ENCODE data around the gene C6orf118. TPM values are rescaled to one million over a fixed set of nuclear protein-coding genes. Genes with fewer than 3 reads are reported as not detected.

Gene C6orf118
- total and polyA plus RNA-seq, 9 of the 15 experiments (the other 6 are each of a cell fraction or from before 2014, with no cell fraction given) = not detected

- no peak for TF ChIP-seq NONO (IDR thresholded peaks at IDR 0.05; ENCODE audit: low read depth in 2 of 2, low read length in 1 of 2)
- TF ChIP-seq ZKSCAN3 (CRISPR knock-in tag; IDR thresholded peaks at IDR 0.05) = no peak
- no peak for TF ChIP-seq DIDO1 (tag; IDR thresholded peaks at IDR 0.05; ENCODE audit: low read depth)
- no peak for TF ChIP-seq SRSF9 (IDR thresholded peaks at IDR 0.05; ENCODE audit: borderline replicate concordance, low read depth, low read length)
- TF ChIP-seq, protein P1, sequence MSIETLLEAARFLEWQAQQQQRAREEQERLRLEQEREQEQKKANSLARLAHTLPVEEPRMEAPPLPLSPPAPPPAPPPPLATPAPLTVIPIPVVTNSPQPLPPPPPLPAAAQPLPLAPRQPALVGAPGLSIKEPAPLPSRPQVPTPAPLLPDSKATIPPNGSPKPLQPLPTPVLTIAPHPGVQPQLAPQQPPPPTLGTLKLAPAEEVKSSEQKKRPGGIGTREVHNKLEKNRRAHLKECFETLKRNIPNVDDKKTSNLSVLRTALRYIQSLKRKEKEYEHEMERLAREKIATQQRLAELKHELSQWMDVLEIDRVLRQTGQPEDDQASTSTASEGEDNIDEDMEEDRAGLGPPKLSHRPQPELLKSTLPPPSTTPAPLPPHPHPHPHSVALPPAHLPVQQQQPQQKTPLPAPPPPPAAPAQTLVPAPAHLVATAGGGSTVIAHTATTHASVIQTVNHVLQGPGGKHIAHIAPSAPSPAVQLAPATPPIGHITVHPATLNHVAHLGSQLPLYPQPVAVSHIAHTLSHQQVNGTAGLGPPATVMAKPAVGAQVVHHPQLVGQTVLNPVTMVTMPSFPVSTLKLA (conservative IDR thresholded peaks at IDR 0.05) = no peak
- no peak for TF ChIP-seq U2AF2 (optimal IDR thresholded peaks at IDR 0.05; ENCODE audit: low read depth, low read length)
- TF ChIP-seq ZNF282 (CRISPR knock-in tag; IDR thresholded peaks at IDR 0.05) = no peak
- TF ChIP-seq, protein P2, sequence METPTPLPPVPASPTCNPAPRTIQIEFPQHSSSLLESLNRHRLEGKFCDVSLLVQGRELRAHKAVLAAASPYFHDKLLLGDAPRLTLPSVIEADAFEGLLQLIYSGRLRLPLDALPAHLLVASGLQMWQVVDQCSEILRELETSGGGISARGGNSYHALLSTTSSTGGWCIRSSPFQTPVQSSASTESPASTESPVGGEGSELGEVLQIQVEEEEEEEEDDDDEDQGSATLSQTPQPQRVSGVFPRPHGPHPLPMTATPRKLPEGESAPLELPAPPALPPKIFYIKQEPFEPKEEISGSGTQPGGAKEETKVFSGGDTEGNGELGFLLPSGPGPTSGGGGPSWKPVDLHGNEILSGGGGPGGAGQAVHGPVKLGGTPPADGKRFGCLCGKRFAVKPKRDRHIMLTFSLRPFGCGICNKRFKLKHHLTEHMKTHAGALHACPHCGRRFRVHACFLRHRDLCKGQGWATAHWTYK (CRISPR knock-in tag; IDR thresholded peaks at IDR 0.05) = no peak
- TF ChIP-seq NCOR1 (IDR thresholded peaks at IDR 0.05) = no peak
- TF ChIP-seq MIER1 (IDR thresholded peaks at IDR 0.05; ENCODE audit: low read depth) = no peak
- no peak for TF ChIP-seq ERF (CRISPR knock-in tag; IDR thresholded peaks at IDR 0.05)
- TF ChIP-seq KDM4B (IDR thresholded peaks at IDR 0.05; ENCODE audit: borderline replicate concordance in 2 of 2, low read depth in 1 of 2) = no peak
- no peak for TF ChIP-seq SLC30A9 (CRISPR knock-in tag; IDR thresholded peaks at IDR 0.05)
- Histone ChIP-seq H3K4me3 (no peak overlapping the region), H3K4me1 (replicated peaks in 1 of 2; ENCODE audit: control insufficient read depth in 2 of 2, insufficient read depth in 2 of 2, low read length in 2 of 2) (no peaks in the 10 kb centered on the region), H3K9me1 (ENCODE audit: control insufficient read depth, insufficient read depth, low read length) (no peaks in the 10 kb centered on the region), H3K4me2 (ENCODE audit: insufficient read depth, low read length) (no peak overlapping the region), H3K9me3 (replicated peaks; ENCODE audit: control insufficient read depth, insufficient read depth, low read depth, low read length) (peaks cover 3% of the 10 kb centered on the region; the same call in 1 of the 2 replicates), H3K79me2 (ENCODE audit: control insufficient read depth, insufficient read depth, low read length) (no peaks in the 10 kb centered on the region), H3K36me3 (ENCODE audit: control insufficient read depth, insufficient read depth, low read length) (no peaks in the 10 kb centered on the region), H3K27me3 (ENCODE audit: control insufficient read depth in 2 of 2, insufficient read depth in 2 of 2, low read length in 2 of 2) (no peaks in the 10 kb centered on the region), H3K27ac (ENCODE audit: extremely low read depth, low read depth, low read length) (no peak overlapping the region), H3K9ac (ENCODE audit: insufficient read depth in 1 of 2, low read depth in 2 of 2, low read length in 2 of 2) (no peak overlapping the region), H2AFZ (ENCODE audit: low read depth, low read length) (no peak overlapping the region), H4K20me1 (replicated peaks; ENCODE audit: control insufficient read depth, insufficient read depth, low read length) (no peaks in the 10 kb centered on the region)
- CTCF ChIA-PET (ENCODE audit: low intra/inter-chr PET ratio) = no interaction called here
- no TSS peak for BruUV-seq (replicated peaks)
- WGBS (ENCODE audit: insufficient coverage, low coverage, missing lambda C conversion rate) = 0% methylated on average over 14 of the region's 14 CpGs
- intact Hi-C loops (cut with micrococcal nuclease) = no loop called here
- DNase-seq (ENCODE audit: extremely low read depth in 1 of 4, low spot score in 3 of 4) (no peak), ATAC-seq (no peak), FAIRE-seq (no peak)
- in situ Hi-C loops (cut with MboI) = no loop called here
- POLR2A ChIA-PET = no interaction called here
Observed at GRCh38 chr6:165317723-165318122, 8.3 kb upstream of the C6orf118 start.

Measured in K562 (cell line).